ENCODE data around the gene CDKN2B-AS1. TPM values are rescaled to one million over a fixed set of nuclear protein-coding genes. Genes with fewer than 3 reads are reported as not detected.
A peak's percentile ranks its signal among the peaks of the same experiment; 100 is the strongest.

Gene CDKN2B-AS1
- polyA plus RNA-seq, 1 donor (not counting 4 experiments of a cell fraction or from before 2014, with no cell fraction given), result 1.1 TPM

DNA sequence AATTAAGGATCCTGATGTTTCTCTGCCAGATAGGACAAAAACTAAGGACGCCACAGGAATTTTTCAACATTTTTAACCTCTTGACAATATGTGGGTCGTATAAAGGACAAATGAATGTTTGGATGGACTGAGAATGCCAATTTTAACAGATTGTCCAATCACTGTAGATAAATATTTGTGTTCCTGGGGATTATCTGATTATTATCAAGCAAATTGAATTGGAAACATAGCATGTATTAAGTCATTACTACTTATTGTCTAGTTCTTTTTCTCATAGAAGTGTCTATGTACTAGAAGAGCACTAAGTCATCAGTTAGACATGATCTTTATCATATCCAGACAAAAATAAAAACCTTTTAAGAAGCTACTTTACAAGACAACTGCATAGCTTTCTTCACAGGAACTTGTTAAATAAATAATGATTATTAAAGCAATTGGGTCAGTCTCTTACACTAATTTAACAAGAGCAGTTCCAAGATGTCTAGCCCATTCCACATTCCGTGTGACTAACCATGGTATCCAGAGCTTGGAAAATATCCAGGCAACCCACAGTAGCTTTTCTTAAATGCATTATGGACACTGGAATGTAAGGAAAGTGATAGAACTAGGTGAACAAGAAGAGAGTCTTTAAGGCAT is 142.0 kb downstream of the CDKN2B-AS1 start:
- no peaks in the 10 kb centered on the region for H3K79me2 ChIP-seq (ENCODE audit: control insufficient read depth, insufficient read depth, low read length)
- no peaks in the 10 kb centered on the region for H3K9me1 ChIP-seq (ENCODE audit: control insufficient read depth, extremely low read depth, insufficient read depth, low read length)
- H3K4me3 ChIP-seq (ENCODE audit: control insufficient read depth in 2 of 3, extremely low read depth in 1 of 3, insufficient read depth in 2 of 3, low read depth in 1 of 3, low read length in 3 of 3), result no peak overlapping the region
- no peaks in the 10 kb centered on the region for H3K36me3 ChIP-seq (ENCODE audit: control insufficient read depth in 2 of 2, extremely low read depth in 1 of 2, insufficient read depth in 2 of 2, low read length in 2 of 2)
- H3K27ac ChIP-seq (ENCODE audit: control insufficient read depth, insufficient read depth, low read length), result no peak overlapping the region
- DNase-seq (ENCODE audit: low read depth, low spot score), result peak; percentile 63
- H2AFZ ChIP-seq (ENCODE audit: control insufficient read depth, low read length), result peak overlapping the region; percentile 33
- no peaks in the 10 kb centered on the region for H3K27me3 ChIP-seq (ENCODE audit: control insufficient read depth, extremely low read depth, insufficient read depth, low read length)
- H3K4me2 ChIP-seq (ENCODE audit: control insufficient read depth, extremely low read depth, insufficient read depth, low read depth, low read length), result peak overlapping the region; percentile 51
- H3K9me3 ChIP-seq (ENCODE audit: control insufficient read depth, low read depth, low read length), result no peaks in the 10 kb centered on the region
- H4K20me1 ChIP-seq (ENCODE audit: control insufficient read depth, extremely low read depth, insufficient read depth, low read length), result no peaks in the 10 kb centered on the region
- peaks cover 29% of the 10 kb centered on the region for H3K4me1 ChIP-seq (ENCODE audit: control insufficient read depth, extremely low read depth, insufficient read depth, low read length)
- FAIRE-seq, result peak; percentile 55
- no peak for TF ChIP-seq EZH2 (IDR thresholded peaks at IDR 0.05; ENCODE audit: low read length)
- TF ChIP-seq, protein P1, sequence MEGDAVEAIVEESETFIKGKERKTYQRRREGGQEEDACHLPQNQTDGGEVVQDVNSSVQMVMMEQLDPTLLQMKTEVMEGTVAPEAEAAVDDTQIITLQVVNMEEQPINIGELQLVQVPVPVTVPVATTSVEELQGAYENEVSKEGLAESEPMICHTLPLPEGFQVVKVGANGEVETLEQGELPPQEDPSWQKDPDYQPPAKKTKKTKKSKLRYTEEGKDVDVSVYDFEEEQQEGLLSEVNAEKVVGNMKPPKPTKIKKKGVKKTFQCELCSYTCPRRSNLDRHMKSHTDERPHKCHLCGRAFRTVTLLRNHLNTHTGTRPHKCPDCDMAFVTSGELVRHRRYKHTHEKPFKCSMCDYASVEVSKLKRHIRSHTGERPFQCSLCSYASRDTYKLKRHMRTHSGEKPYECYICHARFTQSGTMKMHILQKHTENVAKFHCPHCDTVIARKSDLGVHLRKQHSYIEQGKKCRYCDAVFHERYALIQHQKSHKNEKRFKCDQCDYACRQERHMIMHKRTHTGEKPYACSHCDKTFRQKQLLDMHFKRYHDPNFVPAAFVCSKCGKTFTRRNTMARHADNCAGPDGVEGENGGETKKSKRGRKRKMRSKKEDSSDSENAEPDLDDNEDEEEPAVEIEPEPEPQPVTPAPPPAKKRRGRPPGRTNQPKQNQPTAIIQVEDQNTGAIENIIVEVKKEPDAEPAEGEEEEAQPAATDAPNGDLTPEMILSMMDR (optimal IDR thresholded peaks at IDR 0.05 in 1 of 3, IDR thresholded peaks at IDR 0.05 in 1 of 3, conservative IDR thresholded peaks at IDR 0.05 in 1 of 3; ENCODE audit: extremely low read depth in 1 of 3, insufficient read depth in 2 of 3, low read length in 3 of 3), result no peak
- dilution Hi-C loops (cut with MboI; ENCODE audit: extremely low pct_ligation_motif_present, low sequenced_read_pairs), result no loop called here
- H3K9ac ChIP-seq (ENCODE audit: control insufficient read depth, extremely low read depth, insufficient read depth, low read length), result no peak overlapping the region

DNA sequence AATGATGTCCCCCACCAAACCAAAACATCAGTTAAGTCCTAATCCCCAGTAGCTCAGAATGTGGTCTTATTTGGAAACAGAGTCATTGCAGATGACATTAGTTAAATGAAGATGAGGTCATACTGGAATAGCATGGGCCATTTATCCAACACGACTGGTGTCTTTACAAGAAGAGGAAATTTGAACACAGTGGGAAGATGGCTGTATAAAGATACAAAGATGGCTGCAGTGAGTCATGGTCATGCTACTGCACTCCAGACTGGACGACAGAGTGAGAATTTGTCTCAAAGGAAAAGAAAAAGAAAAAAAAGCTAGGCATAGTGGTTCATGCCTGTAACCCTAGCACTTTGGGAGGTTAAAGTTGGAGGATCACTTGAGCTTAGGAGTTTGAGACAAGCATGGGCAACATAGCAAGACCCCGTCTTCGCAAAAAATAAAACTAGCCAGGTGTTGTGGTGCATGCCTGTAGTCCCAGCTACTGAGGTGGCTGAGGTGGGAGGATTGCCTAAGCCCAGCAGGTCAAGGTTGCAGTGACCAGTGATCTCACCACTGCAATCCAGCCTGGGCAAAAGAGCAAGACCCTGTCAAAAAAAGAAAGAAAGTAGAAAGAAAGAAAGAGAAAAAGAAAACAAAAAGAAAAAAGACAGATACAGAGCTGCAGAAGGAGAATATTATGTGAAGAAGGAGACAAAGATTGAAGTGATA is 144.5 kb downstream of the CDKN2B-AS1 start:
- dilution Hi-C loops (cut with MboI; ENCODE audit: extremely low pct_ligation_motif_present, low sequenced_read_pairs), result no loop called here

More for the DNA sequence above, 144.5 kb downstream of the CDKN2B-AS1 start:
- no peaks in the 10 kb centered on the region for H4K20me1 ChIP-seq (ENCODE audit: control insufficient read depth, extremely low read depth, insufficient read depth, low read length)
- H2AFZ ChIP-seq (ENCODE audit: control insufficient read depth, low read length), result no peak overlapping the region
- peaks cover 45% of the 10 kb centered on the region for H3K4me1 ChIP-seq (ENCODE audit: control insufficient read depth, extremely low read depth, insufficient read depth, low read length)
- TF ChIP-seq EZH2 (IDR thresholded peaks at IDR 0.05; ENCODE audit: low read length), result no peak
- TF ChIP-seq, protein P1 (optimal IDR thresholded peaks at IDR 0.05 in 1 of 3, IDR thresholded peaks at IDR 0.05 in 1 of 3, conservative IDR thresholded peaks at IDR 0.05 in 1 of 3; ENCODE audit: extremely low read depth in 1 of 3, insufficient read depth in 2 of 3, low read length in 3 of 3), result no peak
- no peak overlapping the region for H3K9ac ChIP-seq (ENCODE audit: control insufficient read depth, extremely low read depth, insufficient read depth, low read length)
- DNase-seq (ENCODE audit: low read depth, low spot score) (no peak), FAIRE-seq (no peak)
- no peak overlapping the region for H3K27ac ChIP-seq (ENCODE audit: control insufficient read depth, insufficient read depth, low read length)
- no peaks in the 10 kb centered on the region for H3K79me2 ChIP-seq (ENCODE audit: control insufficient read depth, insufficient read depth, low read length)
- H3K9me3 ChIP-seq (ENCODE audit: control insufficient read depth, low read depth, low read length), result no peaks in the 10 kb centered on the region
- no peaks in the 10 kb centered on the region for H3K9me1 ChIP-seq (ENCODE audit: control insufficient read depth, extremely low read depth, insufficient read depth, low read length)
- no peaks in the 10 kb centered on the region for H3K27me3 ChIP-seq (ENCODE audit: control insufficient read depth, extremely low read depth, insufficient read depth, low read length)
- no peak overlapping the region for H3K4me3 ChIP-seq (ENCODE audit: control insufficient read depth in 2 of 3, extremely low read depth in 1 of 3, insufficient read depth in 2 of 3, low read depth in 1 of 3, low read length in 3 of 3)
- H3K4me2 ChIP-seq (ENCODE audit: control insufficient read depth, extremely low read depth, insufficient read depth, low read depth, low read length), result no peak overlapping the region
- no peaks in the 10 kb centered on the region for H3K36me3 ChIP-seq (ENCODE audit: control insufficient read depth in 2 of 2, extremely low read depth in 1 of 2, insufficient read depth in 2 of 2, low read length in 2 of 2)

Data from keratinocyte (primary cell).